Measurements from ENCODE around the gene LVRN. TPM values are rescaled to one million over a fixed set of nuclear protein-coding genes. Genes with fewer than 3 reads are reported as not detected.
A peak's percentile ranks its signal among the peaks of the same experiment; 100 is the strongest.

The LVRN gene
- total RNA-seq, 1 donor from 2014 or later = 0.56 TPM

- Mint-ChIP-seq H3K27me3 (ENCODE audit: low read depth) (no peaks in the 10 kb centered on the region), H3K9me3 (peaks cover 2% of the 10 kb centered on the region), H3K36me3 (ENCODE audit: low read depth) (no peaks in the 10 kb centered on the region), H3K4me1 (no peaks in the 10 kb centered on the region), H3K27ac (ENCODE audit: unreplicated experiment) (no peak within 1 kb of the TSS), H3K4me3 (no peak within 1 kb of the TSS)
- no peak for DNase-seq (ENCODE audit: low read depth, low spot score)
- TF ChIP-seq CTCF (conservative IDR thresholded peaks at IDR 0.05) = peak; percentile 23
Observed at GRCh38 chr5:116032094-116032517, 69.8 kb downstream of the LVRN start, which contains the start of gene ARL14EPL. ARL14EPL (plus strand) TSS chr5:116032472; CDS start chr5:116051466, 18,994 bp downstream.

- H3K36me3 Mint-ChIP-seq (ENCODE audit: low read depth) = no peaks in the 10 kb centered on the region
- H3K9me3 Mint-ChIP-seq = peaks cover 2% of the 10 kb centered on the region
- no peak overlapping the region for H3K27ac Mint-ChIP-seq (ENCODE audit: unreplicated experiment)
- no peak for DNase-seq (ENCODE audit: low read depth, low spot score)
- H3K4me3 Mint-ChIP-seq = no peak overlapping the region
- TF ChIP-seq CTCF (conservative IDR thresholded peaks at IDR 0.05) = no peak
- no peaks in the 10 kb centered on the region for H3K27me3 Mint-ChIP-seq (ENCODE audit: low read depth)
- H3K4me1 Mint-ChIP-seq = no peaks in the 10 kb centered on the region
Observed at GRCh38 chr5:116032991-116033390, 70.7 kb downstream of the LVRN start.

DNA sequence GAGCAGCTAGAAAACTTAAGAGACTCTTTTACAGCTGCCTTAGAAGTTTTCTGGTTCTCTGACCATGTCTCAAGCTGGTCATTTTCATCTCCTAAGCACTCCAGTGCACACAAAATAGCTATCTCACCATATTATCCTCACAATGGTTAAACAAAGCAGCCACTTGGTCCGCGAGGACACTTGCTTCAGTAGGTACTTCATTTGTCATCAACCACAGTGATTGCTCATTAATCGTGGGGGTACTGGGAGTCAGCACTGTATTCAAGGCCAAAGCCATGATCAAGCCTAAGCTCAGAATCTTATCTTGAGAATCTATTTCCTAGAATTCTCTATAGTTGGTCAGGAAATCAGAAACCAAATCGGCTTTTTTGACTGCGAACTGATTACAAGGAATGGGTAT, 72.8 kb downstream of the LVRN start:
- H3K27ac Mint-ChIP-seq (ENCODE audit: unreplicated experiment) = no peak overlapping the region
- H3K4me3 Mint-ChIP-seq = no peak overlapping the region
- no peak for DNase-seq (ENCODE audit: low read depth, low spot score)
- H3K9me3 Mint-ChIP-seq = no peaks in the 10 kb centered on the region
- no peaks in the 10 kb centered on the region for H3K36me3 Mint-ChIP-seq (ENCODE audit: low read depth)
- H3K4me1 Mint-ChIP-seq = no peaks in the 10 kb centered on the region
- TF ChIP-seq CTCF (conservative IDR thresholded peaks at IDR 0.05) = no peak
- H3K27me3 Mint-ChIP-seq (ENCODE audit: low read depth) = no peaks in the 10 kb centered on the region

GRCh38 chr5:116037236-116037822, 75.1 kb downstream of the LVRN start:
- Mint-ChIP-seq H3K4me1 (no peaks in the 10 kb centered on the region), H3K9me3 (no peaks in the 10 kb centered on the region), H3K4me3 (no peak overlapping the region), H3K27ac (ENCODE audit: unreplicated experiment) (no peak overlapping the region), H3K36me3 (ENCODE audit: low read depth) (no peaks in the 10 kb centered on the region), H3K27me3 (ENCODE audit: low read depth) (no peaks in the 10 kb centered on the region)
- no peak for DNase-seq (ENCODE audit: low read depth, low spot score)
- TF ChIP-seq CTCF (conservative IDR thresholded peaks at IDR 0.05) = peak; percentile 44

DNA sequence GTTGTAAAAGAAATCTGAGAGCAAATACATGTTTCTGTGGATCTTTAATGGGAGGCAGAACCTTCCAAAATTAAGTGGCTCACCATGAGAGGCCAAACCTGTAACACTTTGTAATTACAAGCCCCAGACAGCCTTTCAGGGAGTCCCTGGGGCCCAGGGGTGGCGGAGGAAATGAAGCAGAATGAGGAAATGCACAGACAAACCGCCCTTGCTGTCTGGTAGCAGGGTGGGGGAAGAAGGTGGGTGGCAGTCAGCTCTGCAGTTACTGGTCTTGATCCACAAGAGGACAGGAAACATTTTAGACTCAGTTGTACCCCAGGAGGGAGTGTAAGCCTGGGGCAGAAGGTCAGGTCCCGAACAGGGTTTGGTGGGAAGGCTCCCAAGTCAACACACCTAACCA, 76.5 kb downstream of the LVRN start:
- H3K4me3 Mint-ChIP-seq = no peak overlapping the region
- H3K9me3 Mint-ChIP-seq = no peaks in the 10 kb centered on the region
- DNase-seq (ENCODE audit: low read depth, low spot score) = no peak
- H3K4me1 Mint-ChIP-seq = no peaks in the 10 kb centered on the region
- no peak overlapping the region for H3K27ac Mint-ChIP-seq (ENCODE audit: unreplicated experiment)
- no peaks in the 10 kb centered on the region for H3K36me3 Mint-ChIP-seq (ENCODE audit: low read depth)
- TF ChIP-seq CTCF (conservative IDR thresholded peaks at IDR 0.05) = no peak
- H3K27me3 Mint-ChIP-seq (ENCODE audit: low read depth) = no peaks in the 10 kb centered on the region
